CD14-positive monocyte (primary cell): ENCODE measurements around the gene CRYBG3. TPM values are rescaled to one million over a fixed set of nuclear protein-coding genes. Genes with fewer than 3 reads are reported as not detected.

Source experiments
- DNase-seq, 3 donors: peaks; one replicate each; pipeline ENCODE4 v3.0.0-alpha.2; 2011 to 2022
- H2AFZ ChIP-seq: 2 replicates; pipeline ENCODE4 v1.6.0; 2012; ENCODE audit warnings: mild to moderate bottlenecking, low read depth, low read length, inconsistent platforms; ENCODE audit not compliant: insufficient read depth, poor library complexity, severe bottlenecking
- H3K27ac ChIP-seq, 2 donors: 1 replicate in 1 of 2; 2 replicates in 1 of 2; pipeline ENCODE4 v1.5.1; 2012 to 2013; ENCODE audit warnings: low read length in 2 of 2, control low read depth in 1 of 2, inconsistent platforms in 1 of 2, low read depth in 1 of 2, mild to moderate bottlenecking in 1 of 2
- H3K27me3 ChIP-seq, 2 donors: one replicate each; pipeline versions ENCODE4 v1.6.0 to v1.6.1; 2011 to 2013; ENCODE audit warnings: low read length in 2 of 2; ENCODE audit not compliant: control insufficient read depth in 2 of 2, insufficient read depth in 2 of 2
- H3K36me3 ChIP-seq, 2 donors: replicated peaks in 1 of 2; 1 replicate in 1 of 2; 2 replicates in 1 of 2; pipeline versions ENCODE4 v1.5.1 to v1.6.1; 2012 to 2013; ENCODE audit warnings: low read length in 2 of 2, control low read depth in 1 of 2, inconsistent platforms in 1 of 2, mild to moderate bottlenecking in 1 of 2; ENCODE audit not compliant: insufficient read depth in 2 of 2, control insufficient read depth in 1 of 2
- H3K4me1 ChIP-seq, 2 donors: 1 replicate in 1 of 2; 2 replicates in 1 of 2; pipeline versions ENCODE4 v1.5.1 to v1.6.1; 2012 to 2013; ENCODE audit warnings: low read length in 2 of 2, control low read depth in 1 of 2, inconsistent platforms in 1 of 2, mild to moderate bottlenecking in 1 of 2, moderate library complexity in 1 of 2; ENCODE audit not compliant: insufficient read depth in 2 of 2, control insufficient read depth in 1 of 2
- H3K4me2 ChIP-seq: replicated peaks from 2 replicates; pipeline ENCODE3; 2012; ENCODE audit warnings: low read length, moderate library complexity, mild to moderate bottlenecking; ENCODE audit not compliant: poor library complexity, severe bottlenecking; ENCODE audit errors: extremely low read depth
- H3K4me3 ChIP-seq, 3 experiments: fragments of 200-600 bp in 1 of 3; sonication (generic) in 1 of 3; replicated peaks in 1 of 3; 1 replicate in 2 of 3; 2 replicates in 1 of 3; pipeline ENCODE4 v1.5.1; 2011 to 2013; ENCODE audit warnings: low read length in 3 of 3, mild to moderate bottlenecking in 3 of 3, control low read depth in 2 of 3, low read depth in 2 of 3, inconsistent platforms in 1 of 3, moderate library complexity in 1 of 3
- H3K79me2 ChIP-seq: 2 replicates; pipeline ENCODE4 v1.6.0; 2012; ENCODE audit warnings: mild to moderate bottlenecking, control low read depth, inconsistent platforms, low read length, moderate library complexity; ENCODE audit not compliant: insufficient read depth
- H3K9ac ChIP-seq: 2 replicates; pipeline ENCODE4 v1.6.0; 2017; ENCODE audit warnings: low read length, mild to moderate bottlenecking; ENCODE audit not compliant: insufficient read depth, poor library complexity, severe bottlenecking
- H3K9me3 ChIP-seq, 2 donors: replicated peaks in 1 of 2; 1 replicate in 1 of 2; 2 replicates in 1 of 2; pipeline versions ENCODE4 v1.5.1 to v1.6.1; 2012 to 2013; ENCODE audit warnings: low read length in 2 of 2, control low read depth in 1 of 2; ENCODE audit not compliant: control insufficient read depth in 1 of 2, insufficient read depth in 1 of 2
- H4K20me1 ChIP-seq: 2 replicates; pipeline ENCODE4 v1.6.0; 2012; ENCODE audit warnings: mild to moderate bottlenecking, low read length, control low read depth, moderate library complexity; ENCODE audit not compliant: insufficient read depth
- H3K27ac Mint-ChIP-seq, 7 donors: one replicate each; pipeline ENCODE4 v1.8.0; 2020; ENCODE audit warnings: mild to moderate bottlenecking in 7 of 7, mixed read lengths in 7 of 7, moderate library complexity in 6 of 7, inconsistent platforms in 2 of 7
- H3K27me3 Mint-ChIP-seq, 3 donors: one replicate each; pipeline ENCODE4 v1.8.0; 2021 to 2022; ENCODE audit warnings: low read depth in 3 of 3, mild to moderate bottlenecking in 3 of 3, mixed read lengths in 3 of 3, moderate library complexity in 3 of 3, inconsistent platforms in 1 of 3
- H3K36me3 Mint-ChIP-seq, 2 donors: one replicate each; pipeline ENCODE4 v1.8.0; 2020; ENCODE audit warnings: mixed read lengths in 2 of 2, inconsistent platforms in 1 of 2, mild to moderate bottlenecking in 1 of 2
- H3K4me1 Mint-ChIP-seq: one replicate; pipeline ENCODE4 v1.8.0; 2020; ENCODE audit warnings: mild to moderate bottlenecking, mixed read lengths
- H3K4me3 Mint-ChIP-seq, 2 donors: one replicate each; pipeline ENCODE4 v1.8.0; 2020; ENCODE audit warnings: mild to moderate bottlenecking in 2 of 2, mixed read lengths in 2 of 2, moderate library complexity in 1 of 2
- H3K9me3 Mint-ChIP-seq, 7 donors: one replicate each; pipeline ENCODE4 v1.8.0; 2020 to 2022; ENCODE audit warnings: mixed read lengths in 7 of 7, mild to moderate bottlenecking in 6 of 7, moderate library complexity in 6 of 7, inconsistent platforms in 2 of 7
- CTCF ChIP-seq: fragments of 200-600 bp; IDR thresholded peaks from one replicate; pipeline ENCODE4 v1.8.0; 2022; ENCODE audit warnings: antibody characterized with exemption, mild to moderate bottlenecking
- WGBS: methylation state at CpG from one replicate; pipeline ENCODE4 v1.1.5; 2013; ENCODE audit warnings: missing lambda C conversion rate; ENCODE audit not compliant: insufficient coverage; 5-methylcytosine and 5-hydroxymethylcytosine counted together
- intact Hi-C, 2 donors: fragments of 100-400 bp; cut with micrococcal nuclease; formaldehyde crosslinking; loops; one replicate each; pipeline versions ENCODE4 v1.15.0 to v1.15.1; 2023
- polyA plus RNA-seq, 3 donors: library from polyadenylated mRNA; depleted of rRNA in 1 of 3; unstranded in 2 of 3; stranded (reverse) in 1 of 3; fragments of 300-500 nt in 2 of 3; fragments of >200 nt in 1 of 3; fragmentation: Illumina TruSeq in 2 of 3; gene quantifications; 1 replicate in 2 of 3; 2 replicates in 1 of 3; pipeline ENCODE4 v1.2.3, GENCODE V29; 2012 to 2021

CRYBG3 gene
- polyA plus RNA-seq, 3 donors: 2.3 to 6.8 (median 5.3) TPM

GRCh38 chr3:97932387-97932801 lies 110.6 kb downstream of the CRYBG3 start:
- no peaks in the 10 kb centered on the region for H3K4me1 Mint-ChIP-seq

GRCh38 chr3:97934980-97935695 lies 113.3 kb downstream of the CRYBG3 start:
- peaks cover 68 to 79% of the 10 kb centered on the region in 2 donors for H3K36me3 Mint-ChIP-seq
- no peaks in the 10 kb centered on the region for H3K4me1 ChIP-seq
- H3K27ac Mint-ChIP-seq: peak overlapping the region in 1 of 7 donors; percentile 26
- no peaks in the 10 kb centered on the region for H3K9me3 ChIP-seq
- no peaks in the 10 kb centered on the region for H3K27me3 ChIP-seq
- intact Hi-C loops: no loop called here
- no peaks in the 10 kb centered on the region for H3K79me2 ChIP-seq
- H4K20me1 ChIP-seq: no peaks in the 10 kb centered on the region
- no peak overlapping the region for H3K4me2 ChIP-seq
- no peak for TF ChIP-seq CTCF
- H3K9me3 Mint-ChIP-seq: peaks cover 0 to 3% (median 0%) of the 10 kb centered on the region in 7 donors
- no peaks in the 10 kb centered on the region for H3K27me3 Mint-ChIP-seq
- H3K9ac ChIP-seq: no peak overlapping the region
- no peak overlapping the region for H3K4me3 Mint-ChIP-seq
- no peak overlapping the region for H3K4me3 ChIP-seq
- no peaks in the 10 kb centered on the region for H3K4me1 Mint-ChIP-seq
- 89% methylated on average over 1 of the region's 3 CpGs for WGBS
- DNase-seq: no peak
- H3K27ac ChIP-seq: no peak overlapping the region
- no peak overlapping the region for H2AFZ ChIP-seq
- H3K36me3 ChIP-seq: peaks cover 56 to 91% of the 10 kb centered on the region in 2 donors

More at GRCh38 chr3:97932387-97932801, 110.6 kb downstream of the CRYBG3 start:
- Mint-ChIP-seq H3K36me3 (peaks cover 64 to 77% of the 10 kb centered on the region in 2 donors), H3K27me3 (no peaks in the 10 kb centered on the region), H3K4me3 (no peak overlapping the region), H3K9me3 (peaks cover 0 to 3% (median 0%) of the 10 kb centered on the region in 7 donors), H3K27ac (peak overlapping the region in 2 of 7 donors; percentile 49 to 61)
- H3K4me2 ChIP-seq: no peak overlapping the region
- no peak for DNase-seq
- 94% methylated on average over 2 of the region's 4 CpGs for WGBS
- no peaks in the 10 kb centered on the region for H3K79me2 ChIP-seq
- no peak overlapping the region for H3K27ac ChIP-seq
- intact Hi-C loops: no loop called here
- H3K4me3 ChIP-seq: no peak overlapping the region
- H3K9ac ChIP-seq: no peak overlapping the region
- H4K20me1 ChIP-seq: no peaks in the 10 kb centered on the region
- H3K36me3 ChIP-seq: peaks cover 38 to 82% of the 10 kb centered on the region in 2 donors
- no peaks in the 10 kb centered on the region for H3K9me3 ChIP-seq
- H3K4me1 ChIP-seq: no peaks in the 10 kb centered on the region
- no peaks in the 10 kb centered on the region for H3K27me3 ChIP-seq
- no peak overlapping the region for H2AFZ ChIP-seq
- no peak for TF ChIP-seq CTCF
